ENCODE measurements around the gene DIP2B.
"Not testable (repeated sequence)": the region's sequence is repeated elsewhere in the genome, so short reads cannot be mapped to it uniquely, and the experiment has no call there.

Gene DIP2B

GRCh38 chr12:50640321-50640939 is 135.6 kb downstream of the DIP2B start:
- no peak for DNase-seq

GRCh38 chr12:50641566-50641965 is 136.8 kb downstream of the DIP2B start:
- no peak for DNase-seq

GRCh38 chr12:50642035-50642451 is 137.3 kb downstream of the DIP2B start:
- DNase-seq: peak; percentile 64

GRCh38 chr12:50642761-50643160 is 138.0 kb downstream of the DIP2B start:
- DNase-seq: no peak

GRCh38 chr12:50647031-50647430 is 142.2 kb downstream of the DIP2B start:
- no peak for DNase-seq

GRCh38 chr12:50647479-50647878 is 142.7 kb downstream of the DIP2B start:
- peak; percentile 14 for DNase-seq

- DNase-seq: no peak
Observed at GRCh38 chr12:50650285-50650684, 145.5 kb downstream of the DIP2B start.

GRCh38 chr12:50655374-50655921 is 150.7 kb downstream of the DIP2B start:
- no peak for DNase-seq

GRCh38 chr12:50659260-50659659 is 154.5 kb downstream of the DIP2B start:
- DNase-seq: no peak

GRCh38 chr12:50659690-50660424 is 155.1 kb downstream of the DIP2B start:
- no peak for DNase-seq

GRCh38 chr12:50660425-50660822 is 155.6 kb downstream of the DIP2B start:
- no peak for DNase-seq

GRCh38 chr12:50661300-50662115 is 156.7 kb downstream of the DIP2B start:
- no peak for DNase-seq

- no peak for DNase-seq
Observed at GRCh38 chr12:50662116-50662510, 157.3 kb downstream of the DIP2B start.

- DNase-seq: no peak
Observed at GRCh38 chr12:50665170-50665569, 160.4 kb downstream of the DIP2B start.

GRCh38 chr12:50665609-50666008 is 160.8 kb downstream of the DIP2B start:
- DNase-seq: no peak

GRCh38 chr12:50666023-50666422 is 161.2 kb downstream of the DIP2B start:
- no peak for DNase-seq

GRCh38 chr12:50672158-50672557 is 167.4 kb downstream of the DIP2B start:
- DNase-seq: no peak

- no peak for DNase-seq
Observed at GRCh38 chr12:50676756-50677155, 172.0 kb downstream of the DIP2B start.

GRCh38 chr12:50677858-50678257 is 173.1 kb downstream of the DIP2B start:
- DNase-seq: peak; percentile 58

- no peak for DNase-seq
Observed at GRCh38 chr12:50678650-50679365, 174.0 kb downstream of the DIP2B start.

GRCh38 chr12:50679612-50680011 is 174.8 kb downstream of the DIP2B start:
- no peak for DNase-seq

- DNase-seq: not testable (repeated sequence)
Observed at GRCh38 chr12:50681064-50681463, 176.3 kb downstream of the DIP2B start.

GRCh38 chr12:50685641-50686040 is 180.9 kb downstream of the DIP2B start:
- DNase-seq: no peak

All from fibroblast of upper back skin (primary cell).